Measurements from ENCODE around the gene ANKZF1. TPM values are rescaled to one million over a fixed set of nuclear protein-coding genes. Genes with fewer than 3 reads are reported as not detected.
A peak's percentile ranks its signal among the peaks of the same experiment; 100 is the strongest.

Gene ANKZF1
- total and polyA plus RNA-seq, 2 donors (not counting 1 experiment from before 2014, with no cell fraction given), result 152 to 181 TPM

- Mint-ChIP-seq H3K27me3 (no peaks in the 10 kb centered on the region), H3K27ac (peak overlapping the region; percentile 32), H3K9me3 (ENCODE audit: insufficient read depth) (no peaks in the 10 kb centered on the region), H3K4me3 (no peak overlapping the region), H3K4me1 (peaks cover 26% of the 10 kb centered on the region)
- 98% methylated on average over 27 of the region's 27 CpGs for WGBS (ENCODE audit: insufficient coverage)
- intact Hi-C loops (cut with micrococcal nuclease), result no loop called here
- no peak for DNase-seq
- peaks cover 0 to 12% of the 10 kb centered on the region in 2 experiments for H3K36me3 ChIP-seq (replicated peaks in 1 of 2; ENCODE audit: control extremely low read depth in 1 of 2, control insufficient read depth in 1 of 2, extremely low read depth in 1 of 2, insufficient read depth in 2 of 2, low read length in 1 of 2)
- no peaks in the 10 kb centered on the region for H3K79me2 ChIP-seq (ENCODE audit: control insufficient read depth, insufficient read depth, low read length)
- H3K4me3 ChIP-seq (ENCODE audit: control extremely low read depth in 1 of 5, extremely low read depth in 1 of 5, insufficient read depth in 1 of 5, low read depth in 2 of 5, low read length in 4 of 5), result no peak overlapping the region
- no peak overlapping the region for H3K9ac ChIP-seq (ENCODE audit: low read length)
- H3K27me3 ChIP-seq (replicated peaks in 1 of 4; ENCODE audit: control extremely low read depth in 1 of 4, control insufficient read depth in 3 of 4, insufficient read depth in 4 of 4, low read length in 3 of 4), result no peaks in the 10 kb centered on the region
- peaks cover 19% of the 10 kb centered on the region for H4K20me1 ChIP-seq (ENCODE audit: control insufficient read depth, insufficient read depth, low read length, poor library complexity, severe bottlenecking)
- TF ChIP-seq CTCF (IDR thresholded peaks at IDR 0.05), result no peak
- TF ChIP-seq EZH2 (IDR thresholded peaks at IDR 0.05; ENCODE audit: borderline replicate concordance, insufficient read depth, low read depth, low read length, poor library complexity, severe bottlenecking), result no peak
- no peak overlapping the region for H2AFZ ChIP-seq (ENCODE audit: insufficient read depth, low read depth, low read length, poor library complexity, severe bottlenecking)
- H3K9me3 ChIP-seq (ENCODE audit: control extremely low read depth in 1 of 3, control insufficient read depth in 2 of 3, insufficient read depth in 1 of 3, low read length in 2 of 3), result no peaks in the 10 kb centered on the region
- no peak overlapping the region for H3K4me2 ChIP-seq (replicated peaks; ENCODE audit: low read depth, low read length, poor library complexity, severe bottlenecking)
- ChIA-PET POLR2A (interaction anchor here (1.4 to 1.6 kb wide), 2 partner anchors 9 to 40 kb away, joined by 4 to 7 read pairs; partner anchors contain the start of gene ZFAND2B), CTCF (interaction anchor here (1.1 to 7.3 kb wide), 10 partner anchors 11 to 340 kb away, joined by 3 to 65 read pairs (median 6); partner anchors contain the start of genes GLB1L, NHEJ1, SLC23A3 and STK16)
- ATAC-seq (ENCODE audit: low read depth), result no peak
- H3K4me1 ChIP-seq (ENCODE audit: control insufficient read depth in 2 of 2, insufficient read depth in 2 of 2, low read length in 2 of 2), result peaks cover 20 to 27% of the 10 kb centered on the region in 2 donors
- H3K27ac ChIP-seq (ENCODE audit: low read length in 2 of 2), result no peak overlapping the region
Observed at GRCh38 chr2:219215871-219216534, 13.6 kb upstream of the ANKZF1 start.

- H3K9me3 Mint-ChIP-seq (ENCODE audit: insufficient read depth), result no peaks in the 10 kb centered on the region
- TF ChIP-seq EZH2 (IDR thresholded peaks at IDR 0.05; ENCODE audit: borderline replicate concordance, insufficient read depth, low read depth, low read length, poor library complexity, severe bottlenecking) (no peak), CTCF (IDR thresholded peaks at IDR 0.05) (no peak)
- peaks cover 17 to 21% of the 10 kb centered on the region in 2 donors for H3K4me1 ChIP-seq (ENCODE audit: control insufficient read depth in 2 of 2, insufficient read depth in 2 of 2, low read length in 2 of 2)
- intact Hi-C loops (cut with micrococcal nuclease), result no loop called here
- no peak for ATAC-seq (ENCODE audit: low read depth)
- H3K27me3 Mint-ChIP-seq, result no peaks in the 10 kb centered on the region
- H3K4me3 ChIP-seq (ENCODE audit: control extremely low read depth in 1 of 5, extremely low read depth in 1 of 5, insufficient read depth in 1 of 5, low read depth in 2 of 5, low read length in 4 of 5), result no peak overlapping the region
- 89% methylated on average over 6 of the region's 6 CpGs for WGBS (ENCODE audit: insufficient coverage)
- H3K79me2 ChIP-seq (ENCODE audit: control insufficient read depth, insufficient read depth, low read length), result no peaks in the 10 kb centered on the region
- ChIA-PET POLR2A (interaction anchor here (1.4 to 1.6 kb wide), 2 partner anchors 10 to 41 kb away, joined by 4 to 7 read pairs; partner anchors contain the start of gene ZFAND2B), CTCF (interaction anchor here (1.1 to 4.3 kb wide), 9 partner anchors 10 to 340 kb away, joined by 3 to 26 read pairs (median 5); partner anchors contain the start of genes GLB1L, SLC23A3, STK16 and TUBA4A)
- no peak overlapping the region for H3K9ac ChIP-seq (ENCODE audit: low read length)
- peaks cover 0 to 17% of the 10 kb centered on the region in 2 experiments for H3K36me3 ChIP-seq (replicated peaks in 1 of 2; ENCODE audit: control extremely low read depth in 1 of 2, control insufficient read depth in 1 of 2, extremely low read depth in 1 of 2, insufficient read depth in 2 of 2, low read length in 1 of 2)
- no peak for DNase-seq
- no peak overlapping the region for H3K27ac Mint-ChIP-seq
- peaks cover 20% of the 10 kb centered on the region for H4K20me1 ChIP-seq (ENCODE audit: control insufficient read depth, insufficient read depth, low read length, poor library complexity, severe bottlenecking)
- H3K27me3 ChIP-seq (replicated peaks in 1 of 4; ENCODE audit: control extremely low read depth in 1 of 4, control insufficient read depth in 3 of 4, insufficient read depth in 4 of 4, low read length in 3 of 4), result no peaks in the 10 kb centered on the region
- no peak overlapping the region for H3K27ac ChIP-seq (ENCODE audit: low read length in 2 of 2)
- H3K4me1 Mint-ChIP-seq, result peaks cover 20% of the 10 kb centered on the region
- H3K4me2 ChIP-seq (replicated peaks; ENCODE audit: low read depth, low read length, poor library complexity, severe bottlenecking), result no peak overlapping the region
- no peaks in the 10 kb centered on the region for H3K9me3 ChIP-seq (ENCODE audit: control extremely low read depth in 1 of 3, control insufficient read depth in 2 of 3, insufficient read depth in 1 of 3, low read length in 2 of 3)
- H3K4me3 Mint-ChIP-seq, result peak overlapping the region; percentile 50
- no peak overlapping the region for H2AFZ ChIP-seq (ENCODE audit: insufficient read depth, low read depth, low read length, poor library complexity, severe bottlenecking)
Observed at GRCh38 chr2:219216535-219216915, 13.1 kb upstream of the ANKZF1 start.

Data from B cell (primary cell).